Fibroblast of lung (primary cell): ENCODE results near the gene GLMN.

Experiments
- CTCF ChIP-seq, 2 donors: IDR thresholded peaks in 1 of 2; conservative IDR thresholded peaks in 1 of 2; 1 replicate in 1 of 2; 2 replicates in 1 of 2; pipeline ENCODE4 v1.5.1; 2011 to 2012; ENCODE audit warnings: low read length in 2 of 2, control low read depth in 1 of 2, inconsistent platforms in 1 of 2, low read depth in 1 of 2, mild to moderate bottlenecking in 1 of 2
- EZH2 ChIP-seq: IDR thresholded peaks from 2 replicates; pipeline ENCODE4 v1.5.1; 2012; ENCODE audit warnings: low read length, control low read depth, mild to moderate bottlenecking; ENCODE audit errors: missing control alignments

- TF ChIP-seq CTCF (conservative IDR thresholded peaks at IDR 0.05 in 1 of 2, IDR thresholded peaks at IDR 0.05 in 1 of 2; ENCODE audit: low read depth in 1 of 2, low read length in 2 of 2) (no peak), EZH2 (no peak)
These were observed 21.6 kb downstream of the GLMN start for GRCh38 chr1:92277105-92277723.
